ENCODE data around the gene KANK3.

DNA sequence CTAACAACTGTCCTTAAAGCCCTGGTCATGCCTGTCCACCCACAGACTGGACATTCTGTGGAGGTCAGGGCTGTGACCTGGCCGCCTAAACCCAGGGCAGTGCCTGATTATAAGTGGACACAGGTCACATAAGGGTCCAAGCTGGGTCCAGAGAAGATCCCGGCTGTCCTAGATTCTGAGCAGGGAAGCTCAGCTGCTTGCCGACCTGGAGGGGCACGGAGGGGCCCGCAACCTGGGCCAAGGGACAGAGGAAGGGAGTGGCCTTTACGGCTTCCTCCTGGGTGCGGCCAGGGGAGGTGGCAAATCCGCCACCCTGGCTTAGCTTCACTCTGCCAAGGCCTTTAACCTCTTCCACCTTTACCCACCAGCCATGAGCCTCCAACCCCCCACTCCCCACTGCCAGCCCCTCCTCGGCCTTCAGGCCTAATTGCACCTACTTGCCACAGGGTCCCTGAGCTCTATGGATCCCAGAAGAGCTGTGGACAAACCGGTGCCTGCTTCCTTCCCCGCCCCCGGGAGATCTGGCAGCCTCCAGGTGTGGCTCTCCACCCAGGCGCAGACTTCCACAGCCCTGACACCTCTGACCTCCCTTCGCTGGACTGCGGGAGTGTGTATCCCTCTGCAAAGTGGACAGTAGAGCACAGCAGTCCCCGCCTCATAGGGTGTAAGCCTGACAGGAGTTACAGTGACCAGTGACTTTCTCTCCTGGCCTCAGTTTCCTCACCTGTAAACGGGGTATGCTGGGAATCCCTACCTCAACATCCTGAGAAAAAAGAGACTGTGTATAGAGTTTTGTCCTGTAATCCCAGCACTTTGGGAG is 36.6 kb downstream of the KANK3 start:
- TF ChIP-seq, protein P1, sequence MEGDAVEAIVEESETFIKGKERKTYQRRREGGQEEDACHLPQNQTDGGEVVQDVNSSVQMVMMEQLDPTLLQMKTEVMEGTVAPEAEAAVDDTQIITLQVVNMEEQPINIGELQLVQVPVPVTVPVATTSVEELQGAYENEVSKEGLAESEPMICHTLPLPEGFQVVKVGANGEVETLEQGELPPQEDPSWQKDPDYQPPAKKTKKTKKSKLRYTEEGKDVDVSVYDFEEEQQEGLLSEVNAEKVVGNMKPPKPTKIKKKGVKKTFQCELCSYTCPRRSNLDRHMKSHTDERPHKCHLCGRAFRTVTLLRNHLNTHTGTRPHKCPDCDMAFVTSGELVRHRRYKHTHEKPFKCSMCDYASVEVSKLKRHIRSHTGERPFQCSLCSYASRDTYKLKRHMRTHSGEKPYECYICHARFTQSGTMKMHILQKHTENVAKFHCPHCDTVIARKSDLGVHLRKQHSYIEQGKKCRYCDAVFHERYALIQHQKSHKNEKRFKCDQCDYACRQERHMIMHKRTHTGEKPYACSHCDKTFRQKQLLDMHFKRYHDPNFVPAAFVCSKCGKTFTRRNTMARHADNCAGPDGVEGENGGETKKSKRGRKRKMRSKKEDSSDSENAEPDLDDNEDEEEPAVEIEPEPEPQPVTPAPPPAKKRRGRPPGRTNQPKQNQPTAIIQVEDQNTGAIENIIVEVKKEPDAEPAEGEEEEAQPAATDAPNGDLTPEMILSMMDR (IDR thresholded peaks at IDR 0.05 in 4 of 5, conservative IDR thresholded peaks at IDR 0.05 in 1 of 5) = no peak
- TF ChIP-seq POLR2A (IDR thresholded peaks at IDR 0.05) = no peak
